SK-N-SH treated with all-trans-retinoic acid at 6 μM for 48 hours (cell line): ENCODE data around the gene STAG1.

Source experiments
- ATAC-seq: fragments of 200-7000 bp; cut with Tn5 transposase; 3 replicates; pipeline ENCODE4 v1.9.1; 2020; ENCODE audit warnings: mild to moderate bottlenecking, moderate library complexity
- ARNTL ChIP-seq: fragments of 450-650 bp; formaldehyde crosslinking; IDR thresholded peaks from 2 replicates; pipeline ENCODE4 v1.5.0; 2020; ENCODE audit warnings: low read depth, mild to moderate bottlenecking, moderate library complexity, borderline replicate concordance
- BACH2 ChIP-seq: fragments of 250-450 bp; sonication (Bioruptor Pico); IDR thresholded peaks from 2 replicates; pipeline ENCODE4 v1.9.0; 2021; ENCODE audit warnings: mild to moderate bottlenecking, borderline replicate concordance
- CSDC2 ChIP-seq: fragments of 250-450 bp; sonication (Bioruptor Pico); IDR thresholded peaks from 2 replicates; pipeline ENCODE4 v1.5.0; 2020; ENCODE audit warnings: mild to moderate bottlenecking, moderate library complexity
- ESRRG ChIP-seq: fragments of 250-450 bp; sonication (Bioruptor Pico); IDR thresholded peaks from 2 replicates; pipeline ENCODE4 v1.6.1; 2021; ENCODE audit warnings: mild to moderate bottlenecking
- GLIS3 ChIP-seq: fragments of 250-450 bp; sonication (Bioruptor Pico); IDR thresholded peaks from 2 replicates; pipeline ENCODE4 v1.5.0; 2020; ENCODE audit warnings: mild to moderate bottlenecking, moderate library complexity
- ISL1 ChIP-seq: fragments of 250-450 bp; sonication (Bioruptor Pico); IDR thresholded peaks from 2 replicates; pipeline ENCODE4 v2.1.2; 2022; ENCODE audit warnings: mild to moderate bottlenecking, moderate library complexity
- OSR1 ChIP-seq: fragments of 250-450 bp; sonication (Bioruptor Pico); IDR thresholded peaks from 2 replicates; pipeline ENCODE4 v1.8.0; 2022; ENCODE audit warnings: moderate library complexity, mild to moderate bottlenecking, inconsistent platforms
- PPARA ChIP-seq: fragments of 250-450 bp; sonication (Bioruptor Pico); IDR thresholded peaks from 2 replicates; pipeline ENCODE4 v1.5.0; 2020; ENCODE audit warnings: mild to moderate bottlenecking, borderline replicate concordance
- RARB ChIP-seq: fragments of 250-450 bp; sonication (Bioruptor Pico); IDR thresholded peaks from 2 replicates; pipeline ENCODE4 v1.8.0; 2021; ENCODE audit warnings: mild to moderate bottlenecking, moderate library complexity
- SNAI2 ChIP-seq: fragments of 250-450 bp; sonication (Bioruptor Pico); IDR thresholded peaks from 2 replicates; pipeline ENCODE4 v1.5.0; 2020; ENCODE audit warnings: mild to moderate bottlenecking, moderate library complexity
- TCF4 ChIP-seq: fragments of 250-450 bp; sonication (Bioruptor Pico); IDR thresholded peaks from 2 replicates; pipeline ENCODE4 v1.8.0; 2021; ENCODE audit warnings: mild to moderate bottlenecking, moderate library complexity, borderline replicate concordance
- TOX ChIP-seq: fragments of 250-450 bp; sonication (Bioruptor Pico); IDR thresholded peaks from 2 replicates; pipeline ENCODE4 v1.8.0; 2021; ENCODE audit warnings: mild to moderate bottlenecking, moderate library complexity, borderline replicate concordance
- ZC3H10 ChIP-seq: fragments of 250-450 bp; sonication (Bioruptor Pico); IDR thresholded peaks from 2 replicates; pipeline ENCODE4 v1.5.1; 2021; ENCODE audit warnings: mild to moderate bottlenecking, moderate library complexity
- ZFP3 ChIP-seq: fragments of 250-450 bp; sonication (Bioruptor Pico); IDR thresholded peaks from 2 replicates; pipeline ENCODE4 v1.5.0; 2020; ENCODE audit warnings: mild to moderate bottlenecking, moderate library complexity
- ZFP30 ChIP-seq: fragments of 450-650 bp; formaldehyde crosslinking; IDR thresholded peaks from 2 replicates; pipeline ENCODE4 v1.5.0; 2022; ENCODE audit warnings: mild to moderate bottlenecking, moderate library complexity
- ZNF565 ChIP-seq: fragments of 450-650 bp; formaldehyde crosslinking; conservative IDR thresholded peaks from 2 replicates; pipeline ENCODE4 v1.5.0; 2020; ENCODE audit warnings: low read depth, mild to moderate bottlenecking, moderate library complexity
- ZNF8 ChIP-seq: fragments of 450-650 bp; formaldehyde crosslinking; IDR thresholded peaks from 2 replicates; pipeline ENCODE4 v1.5.0; 2020; ENCODE audit warnings: mild to moderate bottlenecking, moderate library complexity
- TF ChIP-seq, protein P1 (sequence below): fragments of 250-450 bp; sonication (Bioruptor Pico); IDR thresholded peaks from 2 replicates; pipeline ENCODE4 v1.5.1; 2020; ENCODE audit warnings: low read depth, mild to moderate bottlenecking, moderate library complexity
- TF ChIP-seq, protein P2 (sequence below): fragments of 250-450 bp; sonication (Bioruptor Pico); IDR thresholded peaks from 2 replicates; pipeline ENCODE4 v1.8.0; 2021; ENCODE audit warnings: low read depth, mild to moderate bottlenecking, moderate library complexity, borderline replicate concordance
- TF ChIP-seq, protein P3 (sequence below): fragments of 250-450 bp; sonication (Bioruptor Pico); IDR thresholded peaks from 2 replicates; pipeline ENCODE4 v1.5.0; 2020; ENCODE audit warnings: mild to moderate bottlenecking, moderate library complexity

STAG1 gene

DNA sequence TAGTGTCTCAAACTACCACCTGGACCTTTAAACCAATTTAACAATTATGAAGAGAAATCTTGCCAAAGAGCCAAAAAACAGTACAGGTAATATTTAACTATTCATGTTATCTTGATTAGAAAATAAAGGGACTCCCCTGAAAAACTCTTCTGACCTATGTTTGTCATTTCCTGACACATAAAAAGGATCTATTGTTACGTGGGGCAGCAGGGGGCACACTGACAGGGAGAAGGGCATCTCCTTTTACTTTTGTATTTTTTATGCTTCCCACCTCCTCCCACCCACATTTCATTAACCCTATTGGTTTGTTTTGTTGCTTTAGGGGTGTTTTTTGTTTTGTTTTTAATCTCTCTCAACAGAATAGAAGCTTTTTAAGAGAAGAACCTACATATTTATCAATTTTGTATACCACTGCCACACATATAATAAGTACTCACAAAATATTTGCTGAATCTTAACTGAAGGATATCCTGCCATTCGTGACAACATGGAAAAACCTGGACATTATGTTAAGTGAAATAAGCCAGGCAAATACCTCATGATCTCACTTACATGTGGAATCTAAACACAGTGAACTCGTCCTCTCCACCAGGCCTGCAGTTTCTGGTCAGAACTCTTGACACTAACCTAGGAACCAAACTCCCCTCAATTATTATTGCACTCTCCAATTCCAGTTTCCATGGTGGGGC, 17.7 kb downstream of the STAG1 start (continued):
- TF ChIP-seq, protein P1, sequence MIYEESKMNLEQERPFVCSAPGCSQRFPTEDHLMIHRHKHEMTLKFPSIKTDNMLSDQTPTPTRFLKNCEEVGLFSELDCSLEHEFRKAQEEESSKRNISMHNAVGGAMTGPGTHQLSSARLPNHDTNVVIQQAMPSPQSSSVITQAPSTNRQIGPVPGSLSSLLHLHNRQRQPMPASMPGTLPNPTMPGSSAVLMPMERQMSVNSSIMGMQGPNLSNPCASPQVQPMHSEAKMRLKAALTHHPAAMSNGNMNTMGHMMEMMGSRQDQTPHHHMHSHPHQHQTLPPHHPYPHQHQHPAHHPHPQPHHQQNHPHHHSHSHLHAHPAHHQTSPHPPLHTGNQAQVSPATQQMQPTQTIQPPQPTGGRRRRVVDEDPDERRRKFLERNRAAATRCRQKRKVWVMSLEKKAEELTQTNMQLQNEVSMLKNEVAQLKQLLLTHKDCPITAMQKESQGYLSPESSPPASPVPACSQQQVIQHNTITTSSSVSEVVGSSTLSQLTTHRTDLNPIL, result no peak
- TF ChIP-seq CSDC2 (CRISPR knock-in tag) (no peak), OSR1 (no peak), GLIS3 (CRISPR knock-in tag) (no peak), BACH2 (CRISPR knock-in tag) (no peak), ISL1 (CRISPR knock-in tag) (no peak), RARB (CRISPR knock-in tag) (no peak)

DNA sequence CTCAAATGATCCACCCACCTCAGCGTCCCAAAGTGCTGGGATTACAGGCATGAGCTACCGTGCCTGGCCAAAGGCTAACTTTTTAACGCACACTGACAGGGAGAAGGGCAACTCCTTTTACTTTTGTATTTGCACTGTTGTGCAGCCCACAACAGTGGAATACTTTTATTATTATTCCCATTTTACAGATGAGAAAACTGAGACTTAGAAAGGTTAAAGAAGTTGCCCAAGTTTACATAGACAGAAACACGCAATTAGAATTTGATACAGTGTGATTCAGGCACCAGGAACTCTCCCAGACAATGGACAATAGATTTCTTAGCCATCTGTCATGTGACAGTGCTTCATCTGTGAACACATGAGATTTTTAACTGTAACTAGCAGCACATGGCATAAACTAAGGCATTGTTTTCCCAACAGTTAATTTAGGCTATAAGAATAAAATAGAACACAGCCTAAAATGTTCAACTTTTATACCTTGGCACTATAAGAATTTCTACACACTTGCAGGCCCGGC, 18.8 kb downstream of the STAG1 start:
- ATAC-seq, result no peak

DNA sequence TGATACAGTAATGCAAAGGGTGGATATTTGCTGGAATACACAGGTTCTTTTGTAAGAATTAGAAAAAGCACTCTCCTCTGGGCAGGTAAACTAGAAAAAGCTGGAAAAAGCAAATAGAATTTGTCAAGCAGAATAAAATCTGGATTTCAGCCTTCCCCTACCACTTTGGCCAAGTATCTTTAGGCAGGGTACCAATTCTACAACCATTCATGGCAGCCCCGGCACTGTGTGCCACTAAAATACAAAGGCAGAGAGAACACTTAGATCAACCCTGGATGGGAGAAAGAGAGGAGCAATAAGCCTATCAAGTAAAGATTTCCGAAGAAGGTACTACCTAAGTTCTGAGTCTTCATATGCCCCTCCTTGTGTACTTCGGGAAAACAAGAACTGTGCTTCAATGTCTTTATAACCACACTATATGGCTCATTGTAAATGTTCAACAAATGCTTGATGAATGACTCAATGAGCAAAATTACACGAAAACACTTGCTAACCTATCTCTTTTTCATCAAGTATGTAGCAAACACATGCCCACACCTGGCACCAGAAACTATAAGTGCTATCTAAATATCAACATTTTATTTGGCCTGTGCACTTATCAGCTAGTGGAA, 20.8 kb downstream of the STAG1 start:
- TF ChIP-seq PPARA (CRISPR knock-in tag) (no peak), OSR1 (no peak), ZFP3 (no peak), ISL1 (CRISPR knock-in tag) (no peak), SNAI2 (CRISPR knock-in tag) (no peak), CSDC2 (CRISPR knock-in tag) (no peak), ZFP30 (CRISPR knock-in tag) (no peak), RARB (CRISPR knock-in tag) (no peak), ARNTL (CRISPR knock-in tag) (no peak), ESRRG (CRISPR knock-in tag) (no peak), BACH2 (CRISPR knock-in tag) (no peak), ZNF565 (CRISPR knock-in tag) (no peak), GLIS3 (CRISPR knock-in tag) (no peak), TCF4 (CRISPR knock-in tag) (no peak), ZNF8 (CRISPR knock-in tag) (no peak), ZC3H10 (no peak)
- TF ChIP-seq, protein P2, sequence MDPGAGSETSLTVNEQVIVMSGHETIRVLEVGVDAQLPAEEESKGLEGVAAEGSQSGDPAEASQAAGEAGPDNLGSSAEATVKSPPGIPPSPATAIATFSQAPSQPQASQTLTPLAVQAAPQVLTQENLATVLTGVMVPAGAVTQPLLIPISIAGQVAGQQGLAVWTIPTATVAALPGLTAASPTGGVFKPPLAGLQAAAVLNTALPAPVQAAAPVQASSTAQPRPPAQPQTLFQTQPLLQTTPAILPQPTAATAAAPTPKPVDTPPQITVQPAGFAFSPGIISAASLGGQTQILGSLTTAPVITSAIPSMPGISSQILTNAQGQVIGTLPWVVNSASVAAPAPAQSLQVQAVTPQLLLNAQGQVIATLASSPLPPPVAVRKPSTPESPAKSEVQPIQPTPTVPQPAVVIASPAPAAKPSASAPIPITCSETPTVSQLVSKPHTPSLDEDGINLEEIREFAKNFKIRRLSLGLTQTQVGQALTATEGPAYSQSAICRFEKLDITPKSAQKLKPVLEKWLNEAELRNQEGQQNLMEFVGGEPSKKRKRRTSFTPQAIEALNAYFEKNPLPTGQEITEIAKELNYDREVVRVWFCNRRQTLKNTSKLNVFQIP (CRISPR knock-in tag), result no peak
- TF ChIP-seq, protein P3, sequence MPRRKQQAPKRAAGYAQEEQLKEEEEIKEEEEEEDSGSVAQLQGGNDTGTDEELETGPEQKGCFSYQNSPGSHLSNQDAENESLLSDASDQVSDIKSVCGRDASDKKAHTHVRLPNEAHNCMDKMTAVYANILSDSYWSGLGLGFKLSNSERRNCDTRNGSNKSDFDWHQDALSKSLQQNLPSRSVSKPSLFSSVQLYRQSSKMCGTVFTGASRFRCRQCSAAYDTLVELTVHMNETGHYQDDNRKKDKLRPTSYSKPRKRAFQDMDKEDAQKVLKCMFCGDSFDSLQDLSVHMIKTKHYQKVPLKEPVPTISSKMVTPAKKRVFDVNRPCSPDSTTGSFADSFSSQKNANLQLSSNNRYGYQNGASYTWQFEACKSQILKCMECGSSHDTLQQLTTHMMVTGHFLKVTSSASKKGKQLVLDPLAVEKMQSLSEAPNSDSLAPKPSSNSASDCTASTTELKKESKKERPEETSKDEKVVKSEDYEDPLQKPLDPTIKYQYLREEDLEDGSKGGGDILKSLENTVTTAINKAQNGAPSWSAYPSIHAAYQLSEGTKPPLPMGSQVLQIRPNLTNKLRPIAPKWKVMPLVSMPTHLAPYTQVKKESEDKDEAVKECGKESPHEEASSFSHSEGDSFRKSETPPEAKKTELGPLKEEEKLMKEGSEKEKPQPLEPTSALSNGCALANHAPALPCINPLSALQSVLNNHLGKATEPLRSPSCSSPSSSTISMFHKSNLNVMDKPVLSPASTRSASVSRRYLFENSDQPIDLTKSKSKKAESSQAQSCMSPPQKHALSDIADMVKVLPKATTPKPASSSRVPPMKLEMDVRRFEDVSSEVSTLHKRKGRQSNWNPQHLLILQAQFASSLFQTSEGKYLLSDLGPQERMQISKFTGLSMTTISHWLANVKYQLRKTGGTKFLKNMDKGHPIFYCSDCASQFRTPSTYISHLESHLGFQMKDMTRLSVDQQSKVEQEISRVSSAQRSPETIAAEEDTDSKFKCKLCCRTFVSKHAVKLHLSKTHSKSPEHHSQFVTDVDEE, result no peak
- TF ChIP-seq, protein P1, result no peak
- no peak for ATAC-seq

More for the DNA sequence above, 18.8 kb downstream of the STAG1 start:
- TF ChIP-seq ZC3H10 (no peak), ESRRG (CRISPR knock-in tag) (no peak), RARB (CRISPR knock-in tag) (no peak), TOX (CRISPR knock-in tag) (no peak)
- TF ChIP-seq, protein P1, result no peak
- TF ChIP-seq, all 23 proteins: peak for 0
